GM18499 (cell line): Measurements from ENCODE around the gene BRINP3.
"Not testable (repeated sequence)": the region's sequence is repeated elsewhere in the genome, so short reads cannot be mapped to it uniquely, and the experiment has no call there.

Experiments used
- ATAC-seq: cut with Tn5 transposase; IDR thresholded peaks from one replicate; pipeline ENCODE4 v1.9.1; 2021; ENCODE audit warnings: moderate number of reproducible peaks; ENCODE audit not compliant: insufficient read depth, unreplicated experiment

Gene BRINP3

DNA sequence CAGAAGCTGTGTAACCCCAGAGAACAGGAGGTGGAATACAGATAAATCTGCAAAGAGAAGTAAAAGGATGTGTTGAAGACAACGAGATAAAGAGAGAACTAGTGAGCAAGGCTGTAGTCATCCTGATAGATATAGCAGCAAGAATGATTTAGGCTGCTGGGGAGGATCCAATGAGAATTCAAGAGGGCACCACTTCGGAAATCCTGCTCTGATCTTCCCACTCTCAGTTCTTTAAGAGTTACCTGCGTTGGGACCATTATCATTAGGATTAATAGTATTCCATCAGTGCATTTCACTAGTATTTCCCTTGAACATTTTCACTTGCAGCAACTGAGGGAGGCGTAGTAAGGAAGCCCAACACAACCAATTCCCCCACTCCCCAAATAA is at the start of gene BRINP3:
Gene BRINP3, minus strand, starts transcription at position 103 of the 387 bp plus-strand sequence.
- no peak for ATAC-seq

DNA sequence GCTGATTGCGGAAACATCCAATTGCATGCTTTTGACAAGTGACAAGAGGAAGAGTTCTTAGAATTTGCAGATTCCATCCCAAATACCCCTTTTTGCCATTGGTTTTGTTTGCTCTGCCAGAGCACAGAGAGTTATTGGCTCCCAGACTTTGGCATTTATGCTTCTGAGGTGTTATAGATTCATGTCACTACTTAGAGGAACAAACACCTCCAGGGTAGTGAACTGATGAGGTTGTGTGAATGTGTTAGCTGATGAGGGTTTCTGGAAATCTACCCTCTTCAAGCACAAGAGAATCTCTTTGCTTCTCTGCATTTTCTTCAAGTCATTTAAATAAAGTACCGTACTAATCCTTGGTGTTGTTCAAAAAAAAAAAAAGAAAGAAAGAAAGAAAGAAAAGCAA is 33.9 kb upstream of the BRINP3 start:
- ATAC-seq: no peak

DNA sequence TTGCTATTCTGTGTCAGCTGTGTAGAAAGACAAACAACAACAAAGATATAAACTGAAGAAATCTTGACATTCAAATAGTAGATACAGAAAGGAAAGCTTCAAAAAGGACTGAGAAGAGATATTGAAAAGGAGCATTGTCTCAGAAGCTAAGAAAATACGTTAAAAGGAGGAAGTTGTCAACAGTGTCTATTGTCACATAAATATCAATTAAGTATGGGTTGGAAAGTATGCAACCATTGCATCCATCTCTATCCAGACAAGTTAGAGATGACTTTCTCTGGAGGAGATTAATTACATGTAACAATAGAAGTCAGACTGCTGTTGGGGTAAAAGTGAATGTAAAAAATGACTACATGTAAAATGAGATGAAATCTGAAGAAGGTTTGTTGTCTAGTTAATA is 29.7 kb upstream of the BRINP3 start:
- ATAC-seq: no peak

DNA sequence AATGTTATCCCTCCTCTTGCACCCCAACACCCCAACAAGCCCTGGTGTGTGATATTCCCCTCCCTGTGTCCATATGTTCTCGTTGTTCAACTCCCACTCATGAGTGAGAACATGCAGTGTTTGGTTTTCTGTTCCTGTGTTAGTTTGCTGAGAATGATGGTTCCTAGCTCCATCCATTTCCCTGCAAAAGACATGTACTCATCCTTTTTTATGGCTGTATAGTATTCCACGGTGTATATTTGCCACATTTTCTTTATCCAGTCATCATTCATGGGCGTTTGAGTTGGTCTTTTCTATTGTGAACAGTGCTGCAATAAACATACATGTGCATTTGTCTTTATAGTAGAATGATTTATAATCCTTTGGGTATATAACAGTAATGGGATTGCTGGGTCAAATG is 26.9 kb upstream of the BRINP3 start:
- ATAC-seq: not testable (repeated sequence)

DNA sequence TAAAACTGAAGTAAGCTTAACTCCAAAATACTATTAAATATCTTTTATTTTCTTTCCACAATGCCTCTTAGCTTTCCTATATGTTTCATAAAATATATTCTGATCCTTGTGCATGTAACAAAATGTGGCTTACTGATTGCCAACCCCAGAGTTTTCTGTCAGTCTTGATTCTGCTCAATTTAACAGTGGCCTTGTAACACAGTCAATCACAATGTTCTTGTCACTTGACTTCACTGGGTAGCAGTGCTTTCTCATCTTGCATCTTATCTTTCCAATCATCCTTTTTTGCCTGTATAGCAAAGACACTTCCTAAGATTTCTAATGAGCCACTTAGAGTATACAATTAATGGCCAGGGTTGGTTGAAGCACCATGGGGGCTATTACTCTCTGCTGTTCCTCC is 19.9 kb upstream of the BRINP3 start:
- ATAC-seq: no peak

DNA sequence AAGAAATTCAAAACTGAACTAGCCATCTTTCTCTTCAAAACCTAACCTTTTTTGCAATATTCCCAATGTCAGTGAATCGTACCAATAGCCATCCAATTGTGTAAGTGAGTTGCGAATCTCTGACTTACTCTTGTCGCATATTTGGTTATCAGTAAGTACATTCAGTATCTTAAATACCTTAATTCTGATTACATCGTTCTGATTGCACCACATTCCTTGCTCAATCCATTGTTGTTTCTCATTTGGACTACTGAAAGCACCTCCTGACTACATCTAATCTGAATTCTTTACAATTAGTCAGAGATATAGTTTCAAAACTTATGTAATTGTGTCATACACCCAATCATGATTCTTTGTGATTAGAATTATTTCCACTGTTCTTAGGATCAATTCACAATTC is 16.8 kb upstream of the BRINP3 start:
- no peak for ATAC-seq

DNA sequence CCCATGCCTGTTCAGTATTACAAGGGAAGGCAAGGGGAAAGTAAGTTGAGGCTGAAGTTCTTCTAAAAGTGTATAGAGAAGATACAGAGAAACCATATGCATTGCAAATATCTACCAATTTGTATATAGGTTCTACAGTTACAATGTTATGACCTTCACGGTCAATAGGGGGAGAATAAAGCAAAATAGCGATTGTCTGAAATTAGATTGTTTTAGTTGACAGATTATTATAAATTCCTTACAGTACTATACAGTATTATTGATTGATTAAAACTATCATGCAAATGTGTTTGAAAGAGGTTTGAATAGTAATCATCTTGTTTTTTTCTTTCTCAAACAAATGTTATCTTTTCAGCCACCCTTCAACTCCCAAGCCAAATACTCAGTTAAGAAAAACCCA is 13.7 kb upstream of the BRINP3 start:
- no peak for ATAC-seq

DNA sequence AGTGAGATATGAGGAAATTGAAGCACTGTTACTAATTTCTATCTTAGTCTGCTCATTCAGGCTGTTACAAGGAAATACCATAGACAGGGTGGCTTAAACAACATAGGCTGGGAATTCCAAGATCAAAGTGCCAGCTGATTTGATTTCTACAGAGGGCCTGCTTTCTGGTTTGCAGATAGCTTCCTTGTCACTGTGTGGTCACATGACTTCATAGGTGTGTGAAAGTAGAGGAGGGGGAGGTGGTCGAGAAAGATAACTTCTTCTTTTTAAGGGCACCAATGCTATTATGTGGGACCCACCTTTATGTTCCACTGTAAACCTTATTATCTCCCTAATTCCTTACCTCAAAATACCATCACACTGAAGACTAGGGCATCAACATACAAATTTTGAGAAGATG is 6.4 kb upstream of the BRINP3 start:
- no peak for ATAC-seq

DNA sequence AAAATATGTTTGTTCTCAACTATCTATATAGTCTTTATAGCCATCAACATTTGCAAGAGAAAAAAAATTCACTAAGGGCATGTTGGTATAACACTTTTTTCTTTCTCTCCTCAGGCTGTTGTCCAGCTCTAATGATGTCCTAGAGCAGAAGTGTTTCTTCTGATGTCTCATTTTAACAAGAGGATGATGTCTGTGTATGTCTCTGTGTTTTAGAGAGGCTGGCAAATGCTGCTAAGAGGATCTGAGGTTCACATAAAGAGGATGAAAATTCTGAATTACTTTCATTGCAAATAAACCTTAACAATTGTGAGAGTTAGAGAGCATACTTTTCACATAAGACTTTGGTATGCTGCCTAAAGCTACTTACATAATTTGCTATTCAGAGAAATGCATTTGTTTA is 2.6 kb upstream of the BRINP3 start:
- no peak for ATAC-seq

DNA sequence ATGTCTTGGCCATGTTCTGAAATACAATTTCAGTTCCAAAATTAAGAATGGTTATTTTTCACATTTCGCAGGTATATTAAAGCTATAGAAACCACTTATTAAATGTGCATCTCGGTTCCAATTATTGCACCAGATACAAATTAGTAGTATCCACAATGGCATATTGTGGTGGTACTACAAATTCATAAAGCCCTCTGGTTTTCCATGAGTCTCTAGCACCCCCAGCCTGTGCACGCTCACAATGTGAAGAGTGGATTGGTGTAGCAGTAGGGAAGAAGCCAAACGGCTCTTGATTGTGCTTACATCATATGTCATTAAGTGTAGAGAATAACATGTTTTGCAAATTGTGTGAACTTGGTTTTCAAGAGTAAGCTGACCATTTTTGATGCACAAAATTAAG is 1.9 kb upstream of the BRINP3 start:
- no peak for ATAC-seq

DNA sequence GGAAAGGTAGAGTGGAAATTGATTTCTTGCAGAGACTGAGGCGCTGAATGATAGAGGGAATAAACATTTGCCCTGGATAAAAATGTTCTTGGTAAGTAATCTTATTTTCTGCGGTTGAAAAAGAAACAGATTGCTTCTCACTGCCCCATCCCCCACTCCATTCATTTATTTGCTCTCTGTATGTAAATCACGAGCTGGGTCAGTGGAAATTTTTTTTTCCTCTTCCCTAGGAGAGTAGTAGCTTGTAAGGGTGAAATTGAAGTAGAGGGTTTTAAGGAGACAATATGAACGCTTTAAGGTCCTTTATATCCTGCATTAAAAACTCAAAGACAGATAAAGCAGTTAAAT is 1.4 kb upstream of the BRINP3 start:
- ATAC-seq: no peak

DNA sequence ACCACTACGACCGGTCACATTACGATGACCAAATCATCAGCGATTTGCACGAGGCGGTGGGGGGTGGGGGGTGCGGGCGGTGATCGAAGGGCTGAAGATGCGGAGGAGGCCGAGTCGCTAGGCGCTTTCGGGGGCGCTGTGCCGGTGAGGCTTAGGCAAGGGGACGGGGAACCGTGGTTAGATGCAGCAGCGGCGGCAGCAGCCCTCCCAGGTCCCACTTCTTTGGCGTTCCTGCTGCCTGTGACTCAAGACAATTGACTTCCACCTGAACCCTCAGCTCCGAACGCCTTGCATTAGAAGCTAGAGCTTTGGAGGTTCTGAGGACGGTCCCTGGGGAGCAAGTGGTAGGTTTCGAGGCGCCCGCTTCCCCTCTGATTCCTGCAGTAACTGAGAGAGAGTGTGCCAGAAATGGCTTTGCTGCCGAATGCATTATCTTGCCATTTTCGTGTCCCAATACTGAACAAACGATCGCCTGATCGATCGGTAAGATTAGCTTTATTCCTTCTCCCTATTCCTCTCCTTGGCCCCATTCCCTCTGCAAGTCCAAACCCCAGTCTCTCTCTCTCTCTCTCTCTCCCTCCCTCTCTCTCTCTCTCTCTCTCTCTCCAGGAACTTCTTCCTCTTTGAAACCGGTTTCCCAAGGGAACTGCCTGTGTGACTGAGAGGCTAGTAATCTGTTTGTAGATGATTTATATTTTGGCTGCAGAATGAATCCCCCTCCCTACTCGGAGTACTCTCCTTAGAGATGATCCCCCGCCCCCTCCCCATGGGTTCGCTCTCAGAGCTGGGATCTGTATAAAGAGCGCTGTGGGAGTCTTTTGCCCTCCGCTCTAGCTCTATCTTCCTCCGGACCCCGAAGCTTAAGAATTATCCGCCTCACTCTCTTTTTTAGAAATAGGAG is 735 bp upstream of the BRINP3 start:
- ATAC-seq: no peak

DNA sequence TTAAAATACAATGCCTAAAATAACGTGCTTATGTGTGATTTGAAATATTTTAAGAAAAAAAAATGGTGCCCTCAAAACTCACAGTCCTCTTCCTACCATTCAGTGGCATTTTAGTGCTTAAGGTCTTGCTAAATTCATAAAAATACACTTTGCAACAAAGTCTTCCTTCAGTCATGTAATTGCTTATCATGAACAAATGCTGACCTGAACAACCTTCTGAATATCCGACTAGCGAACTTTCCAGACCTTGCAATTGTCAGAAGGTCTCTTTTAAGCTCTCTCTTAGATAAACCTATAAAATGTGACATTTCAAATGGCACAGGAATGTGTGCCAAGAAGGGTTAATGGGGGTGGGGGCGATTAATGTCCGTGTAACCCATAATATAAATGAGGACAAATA is 858 bp downstream of the BRINP3 start:
- no peak for ATAC-seq

DNA sequence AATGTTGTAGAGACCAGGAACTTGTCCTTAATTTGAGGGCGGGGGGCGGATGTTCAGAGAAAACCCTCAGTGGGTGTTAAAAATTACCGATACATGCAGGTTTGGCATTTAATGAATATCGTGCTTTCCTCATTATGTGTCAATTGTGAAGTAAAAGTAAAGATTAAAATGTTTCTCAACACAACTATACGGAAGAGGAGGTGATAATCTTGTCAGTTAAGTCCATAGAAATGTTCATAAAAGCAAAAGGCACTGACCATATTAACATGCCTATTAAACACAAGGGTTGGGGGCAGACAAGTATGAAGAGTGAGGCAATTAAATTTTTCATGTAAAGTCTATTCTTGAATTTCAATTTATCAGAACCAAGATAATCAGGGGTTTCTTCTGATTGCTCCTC is 1.3 kb downstream of the BRINP3 start:
- ATAC-seq: no peak

DNA sequence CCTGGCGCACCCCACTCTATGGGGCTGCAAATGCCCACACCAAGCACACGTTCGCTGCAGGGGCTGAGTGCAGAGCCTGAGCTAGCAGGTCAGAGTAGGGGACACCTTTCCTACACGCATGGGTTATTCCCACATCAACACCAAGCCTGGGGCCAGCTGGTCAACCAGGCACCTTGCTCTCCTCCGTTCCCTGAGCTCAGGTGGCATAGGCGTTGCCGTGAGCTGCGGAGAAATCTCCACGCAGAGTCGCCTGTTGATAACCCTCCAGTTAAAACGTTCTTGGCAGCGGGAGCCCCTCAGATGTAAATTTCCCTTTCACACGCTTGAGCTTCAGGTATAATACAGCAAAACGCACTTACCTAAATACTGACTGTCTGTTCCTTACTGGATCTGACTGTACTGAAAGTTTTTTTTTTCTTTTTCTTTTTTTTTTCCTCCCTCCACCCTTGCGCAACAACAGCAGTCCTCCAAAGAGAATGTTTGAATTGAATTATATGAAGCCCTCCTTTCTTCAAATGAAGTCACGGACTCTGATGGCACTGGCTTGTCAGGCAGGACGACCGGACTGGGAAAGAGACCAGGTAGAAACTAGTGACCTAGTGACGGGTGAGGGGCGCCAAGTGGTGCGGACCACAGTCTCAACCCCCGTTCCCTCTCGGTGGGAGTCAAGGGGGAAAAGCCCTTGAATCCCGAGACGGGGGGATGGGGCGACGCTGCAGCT is 2.1 kb downstream of the BRINP3 start:
- no peak for ATAC-seq

DNA sequence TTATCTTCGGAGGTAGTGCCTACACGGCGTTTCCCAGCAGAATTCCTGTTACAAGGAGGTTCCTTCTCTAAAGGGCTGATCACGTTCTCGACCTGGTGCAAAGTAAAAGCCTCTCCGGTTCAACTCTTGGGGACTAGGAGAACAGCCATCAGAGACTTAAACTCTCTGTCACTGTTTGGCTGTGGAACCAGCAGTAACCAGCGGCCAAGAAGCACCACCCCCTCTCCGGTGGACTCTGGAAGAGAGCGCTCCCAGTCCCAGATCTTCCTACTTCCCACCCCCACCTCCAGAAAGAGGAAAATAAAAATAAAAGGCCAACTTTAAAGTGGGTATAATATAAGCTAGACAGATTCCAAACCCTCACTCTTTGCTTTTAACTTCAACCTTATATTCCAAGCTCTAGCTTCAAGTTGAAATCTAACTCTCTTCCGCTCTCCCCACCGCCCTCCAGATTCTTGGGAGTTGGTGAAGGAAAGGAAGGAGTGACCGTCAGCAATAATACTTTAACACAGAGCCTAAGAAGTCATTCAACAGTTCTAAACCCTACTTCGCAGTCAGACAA is 2.9 kb downstream of the BRINP3 start:
- ATAC-seq: no peak

DNA sequence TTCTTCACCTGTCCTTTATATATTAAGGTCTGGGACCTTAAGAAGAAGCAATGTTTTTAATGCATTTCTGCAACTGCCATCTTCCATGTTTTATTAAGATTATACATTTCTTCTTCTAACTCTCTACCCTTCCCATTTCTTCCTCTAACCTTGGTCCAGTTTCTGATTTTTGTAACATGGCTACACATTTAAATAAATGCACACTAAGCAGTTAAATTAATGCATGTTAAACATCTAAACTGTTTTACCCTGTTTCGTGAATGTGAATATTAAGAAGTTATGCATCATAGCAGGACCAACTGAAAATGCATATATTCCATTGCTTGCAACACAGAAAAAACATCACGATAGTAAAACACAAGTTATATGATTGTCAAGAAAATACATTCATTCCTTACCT is 3.7 kb downstream of the BRINP3 start:
- ATAC-seq: no peak

DNA sequence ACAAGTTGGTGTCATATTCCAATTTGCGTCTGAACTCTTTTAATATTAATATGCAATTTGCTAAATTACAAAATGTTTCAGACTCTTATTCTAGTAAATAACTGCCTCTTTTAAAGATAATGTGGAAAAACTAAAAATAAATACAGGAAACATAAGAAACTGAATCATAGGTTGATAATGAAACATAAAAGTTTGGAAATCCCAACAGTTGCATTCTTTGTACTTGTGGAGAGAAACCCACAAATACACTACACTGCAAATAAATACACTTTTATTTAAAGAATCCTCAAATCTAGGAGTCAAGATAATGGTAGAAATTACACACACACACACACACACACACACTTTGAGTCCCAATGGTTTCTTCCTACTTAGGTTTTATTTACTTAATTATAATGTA is 5.2 kb downstream of the BRINP3 start:
- no peak for ATAC-seq

DNA sequence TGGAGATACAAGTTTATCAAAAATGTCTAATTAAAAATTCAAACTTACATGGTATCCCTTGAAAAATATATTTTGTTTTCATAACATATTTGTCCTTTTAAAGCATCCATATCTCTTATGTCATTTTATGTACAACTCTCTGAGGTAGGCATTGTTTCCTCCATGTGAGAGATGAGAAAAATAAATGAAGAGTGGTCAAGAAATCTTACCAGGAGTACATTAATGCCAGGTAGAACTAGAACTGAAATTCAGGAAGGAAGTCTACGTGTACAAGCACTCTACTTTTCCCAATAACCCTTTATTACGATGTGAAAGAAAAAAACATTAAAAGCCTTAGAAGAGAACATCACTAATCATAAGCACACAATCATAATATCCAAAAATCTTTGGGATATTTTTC is 5.6 kb downstream of the BRINP3 start:
- no peak for ATAC-seq

DNA sequence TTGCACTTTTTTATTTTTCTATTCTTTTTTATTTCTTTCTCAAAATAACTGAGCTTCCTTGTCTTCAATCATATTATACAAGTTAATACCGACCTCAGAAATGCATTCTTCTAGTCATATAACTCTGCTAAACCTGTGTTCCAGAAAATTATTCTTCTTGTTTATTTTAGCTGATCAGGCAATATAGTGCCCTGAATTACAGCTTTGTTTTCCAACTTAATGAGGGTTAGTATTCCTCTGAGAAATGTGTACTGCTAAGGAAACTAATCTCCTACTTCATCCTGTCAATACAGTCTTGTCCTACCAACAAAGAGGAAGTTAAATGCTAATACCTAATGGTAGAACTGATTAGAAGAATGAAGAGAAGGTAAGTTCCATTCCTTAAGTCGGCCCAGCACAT is 13.0 kb downstream of the BRINP3 start:
- ATAC-seq: no peak

DNA sequence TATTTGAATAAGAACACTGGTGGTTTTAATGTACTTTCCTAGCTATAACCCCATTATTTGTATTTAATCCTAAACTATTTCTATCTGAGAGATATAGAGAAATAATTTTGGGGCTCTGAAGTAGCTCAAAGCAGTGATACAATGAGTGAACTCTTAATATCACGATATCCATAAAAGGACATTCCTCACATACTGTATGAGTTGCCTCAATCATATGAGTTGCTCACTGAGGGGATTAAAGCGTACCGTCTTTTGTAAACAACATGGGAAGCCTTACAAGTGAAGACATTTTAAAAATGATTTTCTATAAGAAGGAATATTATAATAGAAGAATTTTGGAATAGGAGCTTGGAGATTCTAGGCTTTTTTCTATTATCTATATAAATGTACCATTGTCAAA is 21.5 kb downstream of the BRINP3 start:
- no peak for ATAC-seq

DNA sequence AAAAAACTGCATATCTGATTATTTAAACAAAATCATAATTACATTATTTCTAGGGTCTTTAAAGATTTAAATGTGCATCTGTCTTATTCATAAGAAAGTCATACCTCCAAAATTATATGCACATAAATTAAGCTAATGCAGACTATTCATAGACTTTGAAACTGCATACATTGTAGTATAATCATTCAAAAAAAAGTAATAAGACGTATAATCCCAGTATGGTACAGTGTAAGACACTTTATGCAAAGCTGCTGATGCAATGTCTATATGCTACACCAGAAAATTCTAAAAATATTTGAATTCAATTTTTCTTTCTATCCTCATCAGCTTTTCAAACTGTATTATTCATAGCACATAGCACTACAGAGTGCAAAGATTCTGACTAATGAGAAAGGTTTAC is 22.0 kb downstream of the BRINP3 start:
- no peak for ATAC-seq
